ENCODE data around the gene OPN5.

Gene OPN5

DNA sequence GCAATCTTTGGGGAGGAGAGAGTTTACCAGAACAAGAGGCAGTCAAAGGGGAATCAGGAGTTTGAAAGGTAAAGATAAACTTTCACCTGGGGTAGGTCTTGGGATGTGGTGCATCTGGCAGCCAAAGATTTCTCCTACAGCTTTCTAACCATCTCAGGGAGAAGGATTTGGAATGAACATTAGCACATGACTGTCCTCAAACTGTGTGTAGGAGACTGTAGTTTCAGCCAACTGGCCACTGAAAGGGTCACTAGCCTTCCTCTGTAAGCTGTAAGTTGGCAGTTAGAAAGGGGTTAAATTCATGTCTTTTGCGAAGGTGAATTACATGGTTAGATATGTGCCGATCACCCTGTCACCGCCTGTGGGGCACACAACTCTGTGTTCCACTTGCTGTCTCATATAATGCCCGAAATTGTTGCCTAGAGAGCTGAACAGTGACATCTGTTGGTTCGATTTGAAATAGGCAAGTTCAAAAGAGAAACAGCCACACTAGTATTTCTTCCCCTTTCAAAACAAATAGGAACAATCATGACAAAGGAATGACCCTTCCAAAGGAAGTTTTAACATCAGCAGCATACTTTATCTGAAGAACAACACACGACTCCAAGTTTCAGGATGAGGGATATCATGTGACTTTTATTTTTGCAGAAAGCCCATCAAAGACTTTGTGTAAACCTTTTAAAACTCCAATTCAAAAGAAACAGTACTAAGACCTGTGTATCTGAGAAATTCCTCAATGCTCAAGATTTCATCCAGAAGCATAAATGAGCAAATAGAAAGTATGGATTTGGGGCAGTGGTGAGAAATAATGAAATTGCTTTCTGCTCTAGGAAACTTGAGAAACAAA lies 1.1 kb upstream of the OPN5 start:
- Histone ChIP-seq H3K4me3 (peak overlapping the region; percentile 12; the same call in 1 of the 2 replicates), H3K36me3 (ENCODE audit: insufficient read depth, low read length) (no peaks in the 10 kb centered on the region), H3K27ac (no peak overlapping the region), H3K9me3 (ENCODE audit: low read depth, low read length) (no peaks in the 10 kb centered on the region), H3K9ac (ENCODE audit: insufficient read length) (no peak overlapping the region)
- TF ChIP-seq EZH2 (IDR thresholded peaks at IDR 0.05) (no peak), POLR2AphosphoS5 (IDR thresholded peaks at IDR 0.05; ENCODE audit: borderline replicate concordance, low read depth, low read length) (no peak), FOXP2 (optimal IDR thresholded peaks at IDR 0.05; ENCODE audit: control extremely low read depth, extremely low read length, insufficient read depth) (no peak)
- DNase-seq (ENCODE audit: low read depth, low spot score): peak; percentile 45

DNA sequence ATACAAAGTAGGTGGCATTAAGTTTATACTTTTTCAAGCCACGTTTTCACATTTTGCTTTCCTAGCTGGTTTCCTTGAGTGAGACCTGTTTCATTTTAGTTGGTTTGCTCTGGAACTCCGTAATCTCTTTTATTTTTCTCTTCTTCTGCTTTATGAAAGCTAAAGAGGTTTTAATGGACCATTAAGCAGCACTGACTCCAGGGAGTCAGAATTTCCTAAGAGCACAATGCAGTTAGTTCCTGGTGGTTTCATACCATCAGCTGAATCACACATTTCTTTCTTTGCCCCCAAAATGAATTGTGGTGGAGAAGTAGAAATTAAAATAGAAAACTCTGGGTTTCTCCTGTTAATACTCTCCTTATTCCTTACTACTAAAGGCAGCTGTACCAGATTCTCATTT lies 3.4 kb downstream of the OPN5 start:
- Histone ChIP-seq H3K9me3 (ENCODE audit: low read depth, low read length) (no peaks in the 10 kb centered on the region), H3K27ac (no peak overlapping the region), H3K36me3 (ENCODE audit: insufficient read depth, low read length) (no peaks in the 10 kb centered on the region), H3K4me3 (no peak overlapping the region), H3K9ac (ENCODE audit: insufficient read length) (no peak overlapping the region)
- TF ChIP-seq FOXP2 (optimal IDR thresholded peaks at IDR 0.05; ENCODE audit: control extremely low read depth, extremely low read length, insufficient read depth) (no peak), EZH2 (IDR thresholded peaks at IDR 0.05) (no peak), POLR2AphosphoS5 (IDR thresholded peaks at IDR 0.05; ENCODE audit: borderline replicate concordance, low read depth, low read length) (no peak)
- DNase-seq (ENCODE audit: low read depth, low spot score): no peak

DNA sequence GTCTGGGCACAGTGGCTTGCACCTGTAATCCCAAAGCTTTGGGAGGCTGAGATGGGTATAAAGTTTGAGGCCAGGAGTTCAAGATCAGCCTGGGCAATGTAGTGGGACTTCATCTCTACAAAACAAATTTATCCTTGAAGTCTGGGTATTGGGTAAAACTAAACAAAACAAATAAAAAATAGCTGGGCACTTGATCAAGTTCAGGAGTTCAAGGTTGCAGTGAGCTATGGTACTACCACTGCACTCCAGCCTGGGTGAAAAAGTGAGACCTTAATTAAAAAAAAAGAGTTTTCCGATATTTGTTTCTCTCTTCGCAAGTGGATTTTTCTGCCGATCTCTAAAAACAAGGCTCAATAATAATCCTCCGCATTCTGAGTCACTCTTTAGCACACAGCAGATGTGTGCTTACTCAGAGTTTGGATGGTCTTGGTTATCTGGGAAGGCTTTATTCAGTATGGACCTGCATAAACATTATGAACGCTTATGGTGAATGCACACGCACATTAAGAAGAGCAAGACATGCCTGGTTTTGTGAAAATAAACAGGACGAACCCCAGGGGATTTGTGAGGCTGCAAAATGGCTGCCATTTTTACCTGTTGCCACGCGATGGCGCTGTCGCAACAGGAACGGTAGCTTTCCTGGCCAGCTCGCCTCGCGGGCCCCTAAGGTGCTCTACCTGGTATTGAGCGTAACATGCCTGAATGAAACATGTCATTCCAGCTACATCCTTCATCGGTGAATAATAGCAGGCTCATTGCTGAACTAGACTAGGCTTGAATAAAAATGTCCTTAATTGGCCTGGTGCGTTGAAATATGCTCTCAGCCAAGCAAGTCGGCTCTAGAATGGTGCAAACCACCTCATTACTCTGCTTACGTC lies 6.0 kb downstream of the OPN5 start:
- peak; percentile 34 for DNase-seq (ENCODE audit: low read depth, low spot score)
- Histone ChIP-seq H3K36me3 (ENCODE audit: insufficient read depth, low read length) (no peaks in the 10 kb centered on the region), H3K27ac (no peak overlapping the region), H3K9me3 (ENCODE audit: low read depth, low read length) (no peaks in the 10 kb centered on the region), H3K9ac (ENCODE audit: insufficient read length) (no peak overlapping the region), H3K4me3 (peak overlapping the region; percentile 73)
- peak; percentile 94 for TF ChIP-seq FOXP2 (optimal IDR thresholded peaks at IDR 0.05; ENCODE audit: control extremely low read depth, extremely low read length, insufficient read depth)
- no peak for TF ChIP-seq POLR2AphosphoS5 (IDR thresholded peaks at IDR 0.05; ENCODE audit: borderline replicate concordance, low read depth, low read length)
- TF ChIP-seq EZH2 (IDR thresholded peaks at IDR 0.05): no peak

DNA sequence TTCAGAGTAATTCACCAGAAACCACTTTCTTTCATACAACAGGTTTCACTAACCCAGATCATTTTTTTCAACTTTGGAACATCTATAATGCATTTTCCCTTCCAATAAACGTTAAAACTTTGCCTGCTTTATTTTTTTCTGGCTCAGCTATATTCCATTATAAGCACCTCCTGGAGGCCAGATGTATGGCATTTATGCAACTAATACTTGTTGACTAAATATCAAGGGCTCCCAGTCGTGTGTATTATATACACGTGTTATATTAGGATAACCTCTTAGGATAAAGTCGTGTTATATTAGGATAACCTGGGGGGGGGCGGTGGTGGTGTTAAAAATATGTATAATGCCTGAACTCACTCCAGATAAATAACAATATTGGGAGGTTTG lies 6.7 kb downstream of the OPN5 start:
- Histone ChIP-seq H3K9me3 (ENCODE audit: low read depth, low read length) (no peaks in the 10 kb centered on the region), H3K36me3 (ENCODE audit: insufficient read depth, low read length) (no peaks in the 10 kb centered on the region), H3K4me3 (peak overlapping the region; percentile 73), H3K27ac (no peak overlapping the region), H3K9ac (ENCODE audit: insufficient read length) (no peak overlapping the region)
- peak; percentile 20 for DNase-seq (ENCODE audit: low read depth, low spot score)
- TF ChIP-seq FOXP2 (optimal IDR thresholded peaks at IDR 0.05; ENCODE audit: control extremely low read depth, extremely low read length, insufficient read depth): no peak
- no peak for TF ChIP-seq EZH2 (IDR thresholded peaks at IDR 0.05)
- TF ChIP-seq POLR2AphosphoS5 (IDR thresholded peaks at IDR 0.05; ENCODE audit: borderline replicate concordance, low read depth, low read length): no peak

DNA sequence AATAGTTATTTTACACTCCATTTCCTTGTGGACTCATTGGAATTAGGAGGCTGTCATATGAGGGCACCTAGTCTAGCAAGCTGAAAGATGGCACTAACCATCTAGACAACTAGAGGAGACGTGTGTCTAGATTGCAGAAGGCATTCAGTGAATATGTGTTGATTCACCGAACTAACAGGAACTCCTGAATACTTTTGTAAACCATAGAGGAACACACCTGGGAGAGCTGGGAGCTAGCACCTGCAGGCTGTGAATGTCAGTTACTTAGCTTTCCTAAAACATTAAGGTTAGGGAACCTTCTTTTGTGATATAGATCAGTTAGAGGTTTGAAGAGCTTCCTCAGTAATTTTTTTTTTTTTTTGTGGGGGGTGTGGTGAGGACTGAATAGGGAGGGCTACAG lies 7.7 kb downstream of the OPN5 start:
- Histone ChIP-seq H3K36me3 (ENCODE audit: insufficient read depth, low read length) (no peaks in the 10 kb centered on the region), H3K9me3 (ENCODE audit: low read depth, low read length) (no peaks in the 10 kb centered on the region), H3K4me3 (no peak overlapping the region), H3K27ac (no peak overlapping the region), H3K9ac (ENCODE audit: insufficient read length) (no peak overlapping the region)
- DNase-seq (ENCODE audit: low read depth, low spot score): no peak
- TF ChIP-seq FOXP2 (optimal IDR thresholded peaks at IDR 0.05; ENCODE audit: control extremely low read depth, extremely low read length, insufficient read depth) (no peak), EZH2 (IDR thresholded peaks at IDR 0.05) (no peak), POLR2AphosphoS5 (IDR thresholded peaks at IDR 0.05; ENCODE audit: borderline replicate concordance, low read depth, low read length) (no peak)

DNA sequence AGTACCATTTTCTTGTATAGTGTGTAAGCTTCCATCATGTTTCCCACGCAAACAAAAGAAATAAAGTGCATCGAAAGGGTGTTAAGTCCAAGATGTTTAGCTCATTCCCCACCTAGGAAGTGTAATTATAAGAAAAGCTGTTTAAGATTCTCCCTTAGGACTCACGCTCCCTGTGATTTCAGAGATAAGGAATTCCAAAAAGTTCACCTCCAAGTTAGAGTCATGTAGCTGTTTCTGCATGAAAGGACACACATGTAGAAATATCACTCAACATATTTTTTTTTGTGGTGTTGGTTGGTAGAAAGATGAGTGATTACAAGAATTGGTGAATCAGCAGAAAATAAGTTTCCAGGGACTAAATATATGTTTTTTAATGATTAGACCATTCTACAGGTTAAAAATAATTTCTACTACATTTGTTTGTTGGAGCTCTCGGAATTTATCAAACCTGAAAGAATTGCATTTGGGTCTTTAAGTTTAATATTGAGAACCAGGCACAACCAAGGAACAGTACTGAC lies 10.4 kb downstream of the OPN5 start:
- DNase-seq (ENCODE audit: low read depth, low spot score): no peak
- Histone ChIP-seq H3K9me3 (ENCODE audit: low read depth, low read length) (no peaks in the 10 kb centered on the region), H3K36me3 (ENCODE audit: insufficient read depth, low read length) (no peaks in the 10 kb centered on the region), H3K4me3 (no peak overlapping the region), H3K9ac (ENCODE audit: insufficient read length) (no peak overlapping the region), H3K27ac (no peak overlapping the region)
- TF ChIP-seq POLR2AphosphoS5 (IDR thresholded peaks at IDR 0.05; ENCODE audit: borderline replicate concordance, low read depth, low read length) (no peak), EZH2 (IDR thresholded peaks at IDR 0.05) (no peak), FOXP2 (optimal IDR thresholded peaks at IDR 0.05; ENCODE audit: control extremely low read depth, extremely low read length, insufficient read depth) (no peak)

DNA sequence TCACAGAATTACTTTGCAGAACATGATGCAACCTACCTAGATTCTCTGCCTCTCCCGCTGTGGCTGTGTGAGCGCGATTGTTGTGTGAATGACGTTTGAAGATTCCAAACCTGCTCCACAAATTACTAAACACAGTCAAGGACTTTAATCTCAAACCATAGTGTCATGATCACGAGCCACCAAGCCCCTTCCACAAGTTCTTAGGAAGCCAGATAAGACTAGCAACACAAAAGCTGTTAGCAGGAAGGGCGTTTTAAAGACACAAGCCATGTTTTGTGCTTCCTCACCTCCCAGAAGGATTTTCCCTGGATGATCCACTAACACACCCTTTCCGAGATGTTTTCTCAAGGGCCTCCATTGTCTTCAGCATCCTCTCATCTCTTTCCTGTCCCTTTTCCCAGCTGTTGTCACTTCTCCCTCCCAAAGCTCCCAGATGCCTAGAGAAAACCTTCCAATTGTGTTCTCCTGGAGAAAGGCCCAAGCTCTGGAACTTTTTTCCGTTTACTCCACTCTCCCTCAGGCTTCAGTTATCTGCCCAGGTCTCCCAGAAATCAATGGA lies 12.8 kb downstream of the OPN5 start:
- DNase-seq (ENCODE audit: low read depth, low spot score): no peak
- no peak overlapping the region for H3K27ac ChIP-seq
- no peaks in the 10 kb centered on the region for H3K9me3 ChIP-seq (ENCODE audit: low read depth, low read length)
- no peak for TF ChIP-seq EZH2 (IDR thresholded peaks at IDR 0.05)
- no peaks in the 10 kb centered on the region for H3K36me3 ChIP-seq (ENCODE audit: insufficient read depth, low read length)
- no peak overlapping the region for H3K4me3 ChIP-seq
- no peak overlapping the region for H3K9ac ChIP-seq (ENCODE audit: insufficient read length)

DNA sequence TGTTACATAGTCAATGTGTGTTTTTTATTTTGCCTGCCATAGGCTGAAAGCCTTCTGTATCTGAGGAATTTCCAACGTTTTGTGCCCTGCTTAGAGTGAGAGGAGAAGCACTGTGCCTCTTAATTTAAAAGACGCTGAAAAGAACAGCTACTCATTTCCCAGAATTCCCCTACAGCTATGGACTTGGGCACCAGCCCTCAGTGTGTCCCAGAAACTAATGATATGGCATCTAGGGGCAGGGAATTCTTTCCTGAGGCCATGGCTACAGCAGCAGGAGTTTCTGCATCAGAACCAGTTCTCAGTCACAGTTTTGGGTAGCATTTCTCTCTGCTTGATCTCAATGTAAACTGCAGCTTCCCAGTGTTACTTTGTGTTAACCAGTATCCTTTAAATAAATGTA lies 20.2 kb downstream of the OPN5 start:
- no peak for DNase-seq (ENCODE audit: low read depth, low spot score)
- TF ChIP-seq EZH2 (IDR thresholded peaks at IDR 0.05) (no peak), POLR2AphosphoS5 (IDR thresholded peaks at IDR 0.05; ENCODE audit: borderline replicate concordance, low read depth, low read length) (no peak), FOXP2 (optimal IDR thresholded peaks at IDR 0.05; ENCODE audit: control extremely low read depth, extremely low read length, insufficient read depth) (no peak)
- H3K4me3 ChIP-seq: no peak overlapping the region
- H3K9ac ChIP-seq (ENCODE audit: insufficient read length): no peak overlapping the region
- no peaks in the 10 kb centered on the region for H3K36me3 ChIP-seq (ENCODE audit: insufficient read depth, low read length)
- H3K27ac ChIP-seq: no peak overlapping the region
- no peaks in the 10 kb centered on the region for H3K9me3 ChIP-seq (ENCODE audit: low read depth, low read length)

Measured in SK-N-MC (cell line).